H1 (cell line): ENCODE data around the gene ELMOD2. TPM values are rescaled to one million over a fixed set of nuclear protein-coding genes. Genes with fewer than 3 reads are reported as not detected.

Source experiments
- CTCF ChIA-PET: fragments of 300-600 bp; sonication (Branson Sonifier 250); formaldehyde crosslinking; loops from one replicate; lab custom pipeline; 2021; ENCODE audit not compliant: partially characterized antibody; lab: Charles Lee
- POLR2A ChIA-PET: fragments of 300-600 bp; sonication (Branson Sonifier 250); formaldehyde crosslinking; loops from one replicate; lab custom pipeline; 2021; ENCODE audit warnings: inconsistent platforms; ENCODE audit not compliant: partially characterized antibody; lab: Charles Lee
- DNase-seq, 2 experiments: peaks; one replicate each; pipeline versions ENCODE4 v3.0.0 to v3.0.0-alpha.2; 2010 to 2022; ENCODE audit warnings: low spot score in 2 of 2, low read depth in 1 of 2, mixed read lengths in 1 of 2
- FAIRE-seq: peaks from 2 replicates; lab custom pipeline; 2011; peaks lifted over from hg19 to GRCh38; lab: Jason Lieb, UNC
- H2AFZ ChIP-seq: 2 replicates; pipeline ENCODE4 v1.8.1; 2012; ENCODE audit warnings: low read length, inconsistent platforms
- H2AK5ac ChIP-seq: 2 replicates; pipeline ENCODE4 v1.6.1; 2013; ENCODE audit warnings: low read depth, low read length
- H2BK120ac ChIP-seq: replicated peaks from 2 replicates; pipeline ENCODE3; 2013; ENCODE audit warnings: low read depth, low read length, inconsistent platforms
- H2BK12ac ChIP-seq: 2 replicates; pipeline ENCODE4 v1.6.1; 2013; ENCODE audit warnings: low read depth, low read length
- H2BK15ac ChIP-seq: 2 replicates; pipeline ENCODE4 v1.6.1; 2013; ENCODE audit warnings: low read length
- H2BK20ac ChIP-seq: 2 replicates; pipeline ENCODE4 v1.6.1; 2013; ENCODE audit warnings: low read length
- H2BK5ac ChIP-seq: 2 replicates; pipeline ENCODE4 v1.6.1; 2013; ENCODE audit warnings: low read depth, low read length
- H3K14ac ChIP-seq: 2 replicates; pipeline ENCODE4 v1.6.1; 2013; ENCODE audit warnings: inconsistent platforms; ENCODE audit not compliant: insufficient read length
- H3K18ac ChIP-seq: 2 replicates; pipeline ENCODE4 v1.6.1; 2013; ENCODE audit warnings: low read length; ENCODE audit errors: extremely low read depth
- H3K23ac ChIP-seq: 2 replicates; pipeline ENCODE4 v1.6.1; 2013; ENCODE audit warnings: inconsistent platforms; ENCODE audit not compliant: insufficient read length
- H3K23me2 ChIP-seq: 2 replicates; pipeline ENCODE4 v1.6.1; 2013; ENCODE audit warnings: low read depth, low read length
- H3K27ac ChIP-seq: 2 replicates; pipeline ENCODE4 v1.6.1; 2011; ENCODE audit warnings: low read depth, low read length, inconsistent platforms
- H3K27me3 ChIP-seq, 4 experiments: replicated peaks in 1 of 4; 1 replicate in 1 of 4; 2 replicates in 3 of 4; pipeline versions ENCODE4 v1.6.1 to v1.8.1; 2011 to 2013; ENCODE audit warnings: low read length in 3 of 4, mild to moderate bottlenecking in 3 of 4, inconsistent platforms in 2 of 4, mixed read lengths in 2 of 4, moderate library complexity in 1 of 4; ENCODE audit not compliant: control insufficient read depth in 3 of 4, insufficient read depth in 3 of 4; ENCODE audit errors: extremely low read depth in 1 of 4
- H3K36me3 ChIP-seq, 4 experiments: 2 replicates each; pipeline versions ENCODE4 v1.6.1 to v1.8.1; 2011 to 2013; ENCODE audit warnings: mild to moderate bottlenecking in 4 of 4, low read length in 3 of 4, moderate library complexity in 2 of 4, control low read depth in 1 of 4, inconsistent platforms in 1 of 4; ENCODE audit not compliant: insufficient read depth in 4 of 4, control insufficient read depth in 2 of 4
- H3K4ac ChIP-seq: replicated peaks from 2 replicates; pipeline ENCODE3; 2013; ENCODE audit warnings: low read length, low read depth, mixed read lengths, inconsistent platforms; ENCODE audit not compliant: insufficient read length
- H3K4me1 ChIP-seq, 4 experiments: replicated peaks in 1 of 4; 1 replicate in 1 of 4; 2 replicates in 3 of 4; pipeline versions ENCODE4 v1.6.1 to v1.8.1; 2011 to 2013; ENCODE audit warnings: low read length in 3 of 4, inconsistent platforms in 2 of 4, mixed read lengths in 1 of 4; ENCODE audit not compliant: insufficient read depth in 4 of 4, control insufficient read depth in 3 of 4
- H3K4me2 ChIP-seq, 2 experiments: 2 replicates each; pipeline versions ENCODE4 v1.6.1 to v1.8.1; 2011 to 2013; ENCODE audit warnings: low read depth in 2 of 2, low read length in 2 of 2, control low read depth in 1 of 2, inconsistent platforms in 1 of 2, mild to moderate bottlenecking in 1 of 2; ENCODE audit not compliant: insufficient read depth in 1 of 2
- H3K4me3 ChIP-seq, 4 experiments: fragments of 200-600, 300-600 bp in 1 of 4; sonication (generic), shearing (Covaris generic), sonication (Bioruptor Twin) in 1 of 4; 2 replicates each; pipeline versions ENCODE4 v1.5.1 to v1.8.1; 2011 to 2016; ENCODE audit warnings: low read length in 4 of 4, low read depth in 3 of 4, control low read depth in 2 of 4, inconsistent platforms in 2 of 4, mild to moderate bottlenecking in 2 of 4, mixed read lengths in 1 of 4, moderate library complexity in 1 of 4; ENCODE audit not compliant: insufficient read depth in 2 of 4; ENCODE audit errors: extremely low read depth in 1 of 4
- H3K56ac ChIP-seq: replicated peaks from 2 replicates; pipeline ENCODE3; 2013; ENCODE audit warnings: low read depth, mild to moderate bottlenecking, mixed read lengths, low read length, inconsistent platforms; ENCODE audit not compliant: insufficient read length
- H3K79me1 ChIP-seq: 2 replicates; pipeline ENCODE4 v1.6.1; 2013; ENCODE audit warnings: low read depth, low read length, control low read depth
- H3K79me2 ChIP-seq, 2 experiments: 2 replicates each; pipeline versions ENCODE4 v1.6.1 to v1.8.1; 2012 to 2013; ENCODE audit warnings: low read length in 2 of 2, mild to moderate bottlenecking in 2 of 2, inconsistent platforms in 1 of 2; ENCODE audit not compliant: insufficient read depth in 2 of 2, control insufficient read depth in 1 of 2
- H3K9ac ChIP-seq, 4 experiments: replicated peaks in 1 of 4; 1 replicate in 1 of 4; 2 replicates in 3 of 4; pipeline versions ENCODE4 v1.6.1 to v1.8.1; 2011 to 2013; ENCODE audit warnings: low read depth in 3 of 4, low read length in 3 of 4, control low read depth in 2 of 4, mild to moderate bottlenecking in 2 of 4, moderate library complexity in 2 of 4, inconsistent platforms in 1 of 4; ENCODE audit errors: extremely low read depth in 1 of 4
- H3K9me3 ChIP-seq, 2 experiments: 2 replicates each; pipeline versions ENCODE4 v1.6.1 to v1.8.1; 2012 to 2013; ENCODE audit warnings: mild to moderate bottlenecking in 2 of 2, moderate library complexity in 2 of 2, control low read depth in 1 of 2, inconsistent platforms in 1 of 2, low read depth in 1 of 2, low read length in 1 of 2, mixed read lengths in 1 of 2; ENCODE audit not compliant: insufficient read depth in 2 of 2
- H4K20me1 ChIP-seq, 2 experiments: replicated peaks in 1 of 2; 2 replicates each; pipeline versions ENCODE3 to v1.8.1; 2011 to 2013; ENCODE audit warnings: inconsistent platforms in 2 of 2, low read length in 2 of 2, mild to moderate bottlenecking in 1 of 2; ENCODE audit not compliant: insufficient read depth in 2 of 2, control insufficient read depth in 1 of 2
- H4K5ac ChIP-seq: 2 replicates; pipeline ENCODE4 v1.6.1; 2013; ENCODE audit warnings: low read length, low read depth, mixed read lengths, inconsistent platforms; ENCODE audit not compliant: insufficient read length
- H4K8ac ChIP-seq: 2 replicates; pipeline ENCODE4 v1.8.0; 2013; ENCODE audit warnings: mild to moderate bottlenecking, moderate library complexity, low read length, inconsistent platforms; ENCODE audit not compliant: insufficient read depth; ENCODE audit errors: extremely low read depth
- H4K91ac ChIP-seq: replicated peaks from 2 replicates; pipeline ENCODE3; 2013; ENCODE audit warnings: low read length, mixed read lengths, inconsistent platforms; ENCODE audit not compliant: insufficient read length
- CREB1 ChIP-seq: IDR thresholded peaks from 2 replicates; pipeline ENCODE4 v1.6.1; 2012; ENCODE audit warnings: inconsistent platforms
- KDM5A ChIP-seq: fragments of 200-600 bp; IDR thresholded peaks from 2 replicates; pipeline ENCODE4 v1.7.1; 2012; ENCODE audit warnings: mild to moderate bottlenecking, low read length, inconsistent platforms, mixed read lengths
- POLR2AphosphoS5 ChIP-seq: IDR thresholded peaks from 2 replicates; pipeline ENCODE4 v1.6.1; 2011; ENCODE audit warnings: low read depth, low read length
- RNF2 ChIP-seq: fragments of 200-900, 300-1000 bp; sonication (generic); IDR thresholded peaks from 2 replicates; pipeline ENCODE4 v1.7.1; 2016; ENCODE audit warnings: borderline replicate concordance, low read depth, mild to moderate bottlenecking, antibody characterized with exemption, low read length; ENCODE audit not compliant: poor library complexity, severe bottlenecking; ENCODE audit errors: missing control alignments
- WGBS, 2 experiments: shearing (Covaris generic) in 1 of 2; methylation state at CpG; one replicate each; pipeline versions ENCODE4 v1.1.6 to v1.1.7; 2013 to 2015; ENCODE audit warnings: low lambda C conversion rate in 2 of 2, mixed read lengths in 2 of 2, inconsistent platforms in 1 of 2, low coverage in 1 of 2, missing lambda C conversion rate in 1 of 2; ENCODE audit not compliant: insufficient replicate concordance in 2 of 2, insufficient coverage in 1 of 2, insufficient read length in 1 of 2; ENCODE audit errors: extremely low coverage in 1 of 2, missing lambda C conversion rate in 1 of 2; 5-methylcytosine and 5-hydroxymethylcytosine counted together
- polyA plus RNA-seq, 7 experiments: library from polyadenylated mRNA; depleted of rRNA in 3 of 7; stranded (reverse) in 5 of 7; unstranded in 2 of 7; fragments of >200 nt in 5 of 7; fragments of 200-250 nt in 2 of 7; gene quantifications; 1 replicate in 5 of 7; 2 replicates in 1 of 7; 4 replicates in 1 of 7; pipeline versions ENCODE4 v1.2.1 to v1.2.3, GENCODE V29; 2011 to 2013; ENCODE audit warnings: missing spikeins in 2 of 7, mixed read lengths in 2 of 7
- total RNA-seq: library from RNA; stranded (reverse); fragmentation: NEBNext Ultra II Directional; extraction: Animal tissue kit (Norgen Biotek cat#: 25700); gene quantifications from 2 replicates; pipeline ENCODE4 v1.2.1, GENCODE V29; 2021

ELMOD2 gene
- total and polyA plus RNA-seq, 2 of the 8 experiments (the other 6 are each of a cell fraction or from before 2014, with no cell fraction given): 6.6 to 27.9 TPM

DNA sequence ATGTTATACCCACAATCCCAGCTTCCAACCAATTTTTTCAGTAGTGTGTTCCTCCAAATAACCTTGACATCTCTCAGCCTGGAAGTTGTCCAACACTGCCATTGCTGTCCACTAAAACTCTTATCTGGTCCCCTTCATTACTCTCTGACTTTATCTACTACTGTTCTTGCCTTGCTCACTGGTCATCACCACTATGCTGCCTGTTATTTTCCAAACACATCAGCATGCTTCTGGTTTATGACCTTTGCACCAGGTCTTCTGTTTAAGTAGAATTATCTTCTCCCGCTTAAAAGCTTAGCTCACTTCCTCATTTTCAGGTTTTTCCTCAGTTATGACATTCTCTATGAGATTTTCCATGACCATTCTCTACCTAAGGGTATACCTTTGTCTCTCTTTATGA, 5.5 kb downstream of the ELMOD2 start:
- H3K23ac ChIP-seq: no peak overlapping the region
- H2BK12ac ChIP-seq: no peak overlapping the region
- no peak overlapping the region for H2AK5ac ChIP-seq
- no peak overlapping the region for H2BK20ac ChIP-seq
- H3K4me1 ChIP-seq: no peaks in the 10 kb centered on the region; a peak in 1 of 7 replicates
- 100% methylated on average over 1 of the region's 1 CpG; no CpG with 5 or more reads in 1 of the 2 experiments for WGBS, 2 experiments
- no peak overlapping the region for H3K4me2 ChIP-seq
- ChIA-PET CTCF (no interaction called here), POLR2A (no interaction called here)
- H3K4ac ChIP-seq: no peak overlapping the region
- no peak for DNase-seq
- H2BK120ac ChIP-seq: no peak overlapping the region
- H3K79me1 ChIP-seq: no peaks in the 10 kb centered on the region; the same call in 1 of the 2 replicates
- H3K9ac ChIP-seq: no peak overlapping the region
- H2BK15ac ChIP-seq: no peak overlapping the region
- peaks cover 0 to 22% (median 5%) of the 10 kb centered on the region in 4 experiments; a peak in 3 of 8 replicates for H3K36me3 ChIP-seq
- H3K4me3 ChIP-seq: no peak overlapping the region
- FAIRE-seq: no peak
- H3K27ac ChIP-seq: no peak overlapping the region
- no peaks in the 10 kb centered on the region for H3K23me2 ChIP-seq
- no peaks in the 10 kb centered on the region for H3K27me3 ChIP-seq
- no peak overlapping the region for H3K56ac ChIP-seq
- H3K79me2 ChIP-seq: peaks cover 0 to 14% of the 10 kb centered on the region in 2 experiments; a peak in 2 of 4 replicates
- H2AFZ ChIP-seq: no peak overlapping the region
- H3K18ac ChIP-seq: no peak overlapping the region
- H3K9me3 ChIP-seq: no peaks in the 10 kb centered on the region
- H4K20me1 ChIP-seq: peaks cover 0 to 3% of the 10 kb centered on the region in 2 experiments
- H4K8ac ChIP-seq: no peak overlapping the region
- H4K5ac ChIP-seq: no peak overlapping the region
- H3K14ac ChIP-seq: no peak overlapping the region
- no peak overlapping the region for H2BK5ac ChIP-seq
- H4K91ac ChIP-seq: no peak overlapping the region
- no peak for TF ChIP-seq POLR2AphosphoS5
- TF ChIP-seq RNF2: no peak
- TF ChIP-seq KDM5A: no peak
- TF ChIP-seq CREB1: no peak
